KMS-11 (cell line): ENCODE results near the gene GAREM1.

Source experiments
- H2AFZ ChIP-seq: fragments of 200-600 bp; sonication (generic); 2 replicates; pipeline ENCODE4 v1.6.1; 2016; ENCODE audit warnings: antibody characterized with exemption, mixed run types, low read depth
- H3K27ac ChIP-seq: fragments of 200-600 bp; sonication (generic); 2 replicates; pipeline ENCODE4 v1.6.1; 2016; ENCODE audit warnings: mild to moderate bottlenecking, mixed run types
- H3K27me3 ChIP-seq: fragments of 200-600 bp; sonication (generic); 2 replicates; pipeline ENCODE4 v1.6.1; 2017; ENCODE audit warnings: mild to moderate bottlenecking, low read depth, mixed run types, moderate library complexity; ENCODE audit not compliant: insufficient read depth
- H3K36me3 ChIP-seq: fragments of 200-600 bp; sonication (generic); 2 replicates; pipeline ENCODE4 v1.6.1; 2017; ENCODE audit warnings: mild to moderate bottlenecking, mixed run types; ENCODE audit not compliant: insufficient read depth
- H3K4me1 ChIP-seq: fragments of 200-600 bp; sonication (generic); 2 replicates; pipeline ENCODE4 v1.6.1; 2016; ENCODE audit warnings: mild to moderate bottlenecking, low read depth, mixed run types; ENCODE audit not compliant: poor library complexity, severe bottlenecking
- H3K4me2 ChIP-seq: fragments of 200-600 bp; sonication (generic); 2 replicates; pipeline ENCODE4 v1.7.0; 2016; ENCODE audit warnings: mild to moderate bottlenecking, mixed run types
- H3K4me3 ChIP-seq: fragments of 200-600 bp; sonication (generic); IDR thresholded peaks from 2 replicates; pipeline ENCODE4 v1.6.1; 2017; ENCODE audit warnings: low read depth, low read length, mixed read lengths; ENCODE audit not compliant: insufficient read depth
- H3K79me2 ChIP-seq: fragments of 200-600 bp; sonication (generic); 2 replicates; pipeline ENCODE4 v1.6.1; 2016; ENCODE audit warnings: low read depth, mixed run types; ENCODE audit not compliant: insufficient read depth
- H3K9ac ChIP-seq: fragments of 200-600 bp; sonication (generic); 2 replicates; pipeline ENCODE4 v1.6.1; 2016; ENCODE audit warnings: mild to moderate bottlenecking, mixed run types
- H4K20me1 ChIP-seq: fragments of 200-600 bp; sonication (generic); 2 replicates; pipeline ENCODE4 v1.6.1; 2016; ENCODE audit warnings: mild to moderate bottlenecking, mixed run types; ENCODE audit not compliant: insufficient read depth
- TF ChIP-seq, protein P1 (sequence below): fragments of 200-600 bp; sonication (generic); conservative IDR thresholded peaks from 2 replicates; pipeline ENCODE4 v1.6.1; 2017; ENCODE audit warnings: low read depth, mild to moderate bottlenecking, antibody characterized with exemption, low read length, moderate library complexity, mixed read lengths

The GAREM1 gene

DNA sequence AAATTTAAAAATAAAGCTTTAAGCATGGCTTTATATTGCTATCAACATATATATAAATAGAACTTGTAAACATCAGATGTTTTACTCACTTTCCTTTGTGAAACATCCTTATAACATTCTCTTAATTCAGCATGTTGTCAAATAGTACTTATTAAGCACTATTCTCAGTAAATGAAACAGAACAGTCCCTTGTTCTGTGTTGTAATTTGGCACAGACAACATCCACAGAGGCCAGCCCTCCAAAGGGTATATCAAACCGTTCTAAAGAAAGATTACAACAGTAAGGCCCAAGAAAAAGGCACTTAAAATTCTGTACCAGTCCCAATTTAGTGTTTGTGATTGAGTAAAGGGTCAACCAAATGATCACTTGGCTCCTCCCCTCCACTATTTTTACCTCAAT, 46.0 kb downstream of the GAREM1 start:
- TF ChIP-seq, protein P1, sequence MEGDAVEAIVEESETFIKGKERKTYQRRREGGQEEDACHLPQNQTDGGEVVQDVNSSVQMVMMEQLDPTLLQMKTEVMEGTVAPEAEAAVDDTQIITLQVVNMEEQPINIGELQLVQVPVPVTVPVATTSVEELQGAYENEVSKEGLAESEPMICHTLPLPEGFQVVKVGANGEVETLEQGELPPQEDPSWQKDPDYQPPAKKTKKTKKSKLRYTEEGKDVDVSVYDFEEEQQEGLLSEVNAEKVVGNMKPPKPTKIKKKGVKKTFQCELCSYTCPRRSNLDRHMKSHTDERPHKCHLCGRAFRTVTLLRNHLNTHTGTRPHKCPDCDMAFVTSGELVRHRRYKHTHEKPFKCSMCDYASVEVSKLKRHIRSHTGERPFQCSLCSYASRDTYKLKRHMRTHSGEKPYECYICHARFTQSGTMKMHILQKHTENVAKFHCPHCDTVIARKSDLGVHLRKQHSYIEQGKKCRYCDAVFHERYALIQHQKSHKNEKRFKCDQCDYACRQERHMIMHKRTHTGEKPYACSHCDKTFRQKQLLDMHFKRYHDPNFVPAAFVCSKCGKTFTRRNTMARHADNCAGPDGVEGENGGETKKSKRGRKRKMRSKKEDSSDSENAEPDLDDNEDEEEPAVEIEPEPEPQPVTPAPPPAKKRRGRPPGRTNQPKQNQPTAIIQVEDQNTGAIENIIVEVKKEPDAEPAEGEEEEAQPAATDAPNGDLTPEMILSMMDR: no peak
- no peak overlapping the region for H3K4me2 ChIP-seq

GRCh38 chr18:32422978-32423740, 47.5 kb downstream of the GAREM1 start:
- Histone ChIP-seq H3K27me3 (no peaks in the 10 kb centered on the region), H3K27ac (no peak overlapping the region), H3K4me1 (no peaks in the 10 kb centered on the region), H3K4me2 (no peak overlapping the region), H3K79me2 (no peaks in the 10 kb centered on the region), H2AFZ (no peak overlapping the region), H3K36me3 (no peaks in the 10 kb centered on the region), H4K20me1 (no peaks in the 10 kb centered on the region), H3K9ac (no peak overlapping the region), H3K4me3 (no peak overlapping the region)
- TF ChIP-seq, protein P1: no peak

More for the DNA sequence above, 46.0 kb downstream of the GAREM1 start:
- Histone ChIP-seq H3K27me3 (no peaks in the 10 kb centered on the region), H3K36me3 (no peaks in the 10 kb centered on the region), H3K27ac (no peak overlapping the region), H4K20me1 (no peaks in the 10 kb centered on the region), H2AFZ (no peak overlapping the region), H3K9ac (no peak overlapping the region), H3K79me2 (no peaks in the 10 kb centered on the region), H3K4me1 (no peaks in the 10 kb centered on the region), H3K4me3 (no peak overlapping the region)

DNA sequence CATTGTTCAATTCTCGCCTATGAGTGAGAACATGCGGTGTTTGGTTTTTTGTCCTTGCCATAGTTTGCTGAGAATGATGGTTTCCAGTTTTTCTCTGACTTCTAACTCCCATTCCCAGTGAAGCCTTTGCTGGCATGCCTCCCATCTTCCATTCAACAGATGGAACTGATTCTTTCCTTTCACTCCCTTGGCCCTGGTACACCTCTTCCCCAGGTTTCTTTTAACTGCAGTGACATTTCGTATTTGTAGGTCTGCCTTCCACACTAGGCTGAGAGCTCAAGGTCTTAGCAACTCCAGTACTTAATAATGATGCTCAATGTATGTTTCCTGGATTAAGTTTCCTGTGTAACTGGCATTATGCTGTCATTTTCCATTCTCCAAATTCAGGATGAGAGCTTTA, 48.5 kb downstream of the GAREM1 start:
- Histone ChIP-seq H3K4me1 (no peaks in the 10 kb centered on the region), H3K36me3 (no peaks in the 10 kb centered on the region), H3K4me2 (no peak overlapping the region), H3K9ac (no peak overlapping the region), H2AFZ (no peak overlapping the region), H3K79me2 (no peaks in the 10 kb centered on the region), H3K27ac (no peak overlapping the region), H3K4me3 (no peak overlapping the region), H3K27me3 (no peaks in the 10 kb centered on the region), H4K20me1 (no peaks in the 10 kb centered on the region)
- TF ChIP-seq, protein P1: no peak

DNA sequence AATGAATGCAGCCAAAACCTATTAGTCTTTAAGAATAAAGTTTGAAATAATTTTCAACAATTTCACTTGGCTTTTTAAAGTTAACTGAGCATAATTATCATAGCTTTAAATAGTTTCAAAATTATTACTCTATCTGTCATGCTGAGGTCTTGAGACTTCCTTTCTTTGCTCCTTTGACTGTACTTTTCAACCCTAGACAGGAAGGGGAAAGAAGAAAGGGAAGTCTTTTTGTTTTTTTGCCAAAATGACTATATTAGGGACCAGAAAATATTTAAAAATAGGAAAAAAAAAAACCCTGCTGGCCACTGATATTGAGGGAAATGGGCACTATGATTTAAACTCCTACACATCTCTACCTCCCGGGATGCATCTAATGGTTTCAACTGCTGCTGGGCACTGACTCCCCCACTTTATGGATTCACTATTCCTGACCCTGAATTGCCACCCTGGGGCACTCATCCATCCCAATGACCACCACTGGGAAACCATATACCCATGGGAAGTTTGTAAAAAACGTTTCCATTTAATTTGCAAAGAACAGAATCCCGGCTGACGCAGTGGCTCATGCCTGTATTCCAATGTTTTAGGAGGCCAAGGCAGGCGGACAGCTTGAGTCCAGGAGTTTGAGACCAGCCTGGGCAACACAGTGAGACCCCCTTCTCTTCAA, 50.5 kb downstream of the GAREM1 start:
- Histone ChIP-seq H3K27ac (no peak overlapping the region), H3K79me2 (no peaks in the 10 kb centered on the region), H3K4me2 (no peak overlapping the region), H3K4me1 (no peaks in the 10 kb centered on the region), H4K20me1 (no peaks in the 10 kb centered on the region), H3K4me3 (no peak overlapping the region), H2AFZ (no peak overlapping the region), H3K27me3 (no peaks in the 10 kb centered on the region), H3K36me3 (no peaks in the 10 kb centered on the region), H3K9ac (no peak overlapping the region)
- TF ChIP-seq, protein P1: no peak
